ENCODE data around the gene EHBP1L1. TPM values are rescaled to one million over a fixed set of nuclear protein-coding genes. Genes with fewer than 3 reads are reported as not detected.

Gene EHBP1L1
- total RNA-seq, 1 experiment from 2014 or later, result 8.7 TPM

GRCh38 chr11:65574109-65574810 is 1.6 kb upstream of the EHBP1L1 start:
- DNase-seq (ENCODE audit: low spot score), result peak; percentile 70
- in situ Hi-C loops (cut with HindIII; ENCODE audit: low sequenced_read_pairs), result no loop called here

GRCh38 chr11:65574811-65575567 is 864 bp upstream of the EHBP1L1 start:
- in situ Hi-C loops (cut with HindIII; ENCODE audit: low sequenced_read_pairs), result no loop called here
- peak; percentile 89 for DNase-seq (ENCODE audit: low spot score)

GRCh38 chr11:65576232-65576866 is 496 bp downstream of the EHBP1L1 start:
- DNase-seq (ENCODE audit: low spot score), result no peak
- in situ Hi-C loops (cut with HindIII; ENCODE audit: low sequenced_read_pairs), result no loop called here

GRCh38 chr11:65576867-65577755 is 1.3 kb downstream of the EHBP1L1 start:
- in situ Hi-C loops (cut with HindIII; ENCODE audit: low sequenced_read_pairs), result no loop called here
- DNase-seq (ENCODE audit: low spot score), result no peak

- DNase-seq (ENCODE audit: low spot score), result no peak
- in situ Hi-C loops (cut with HindIII; ENCODE audit: low sequenced_read_pairs), result no loop called here
Measured at GRCh38 chr11:65577756-65578109, 1.9 kb downstream of the EHBP1L1 start.

GRCh38 chr11:65578134-65578533 is 2.3 kb downstream of the EHBP1L1 start:
- DNase-seq (ENCODE audit: low spot score), result no peak
- in situ Hi-C loops (cut with HindIII; ENCODE audit: low sequenced_read_pairs), result no loop called here

GRCh38 chr11:65578667-65579066 is 2.8 kb downstream of the EHBP1L1 start:
- in situ Hi-C loops (cut with HindIII; ENCODE audit: low sequenced_read_pairs), result no loop called here

GRCh38 chr11:65579291-65579690 is 3.4 kb downstream of the EHBP1L1 start:
- DNase-seq (ENCODE audit: low spot score), result no peak
- in situ Hi-C loops (cut with HindIII; ENCODE audit: low sequenced_read_pairs), result no loop called here

More at GRCh38 chr11:65578667-65579066, 2.8 kb downstream of the EHBP1L1 start:
- no peak for DNase-seq (ENCODE audit: low spot score)

GRCh38 chr11:65580031-65580692 is 4.3 kb downstream of the EHBP1L1 start:
- in situ Hi-C loops (cut with HindIII; ENCODE audit: low sequenced_read_pairs), result no loop called here
- no peak for DNase-seq (ENCODE audit: low spot score)

- in situ Hi-C loops (cut with HindIII; ENCODE audit: low sequenced_read_pairs), result no loop called here
- DNase-seq (ENCODE audit: low spot score), result no peak
Measured at GRCh38 chr11:65580756-65581155, 4.9 kb downstream of the EHBP1L1 start.

- in situ Hi-C loops (cut with HindIII; ENCODE audit: low sequenced_read_pairs), result no loop called here
- DNase-seq (ENCODE audit: low spot score), result no peak
Measured at GRCh38 chr11:65581928-65582327, 6.1 kb downstream of the EHBP1L1 start.

GRCh38 chr11:65583589-65583988 is 7.7 kb downstream of the EHBP1L1 start:
- in situ Hi-C loops (cut with HindIII; ENCODE audit: low sequenced_read_pairs), result no loop called here

GRCh38 chr11:65584106-65584505 is 8.3 kb downstream of the EHBP1L1 start:
- DNase-seq (ENCODE audit: low spot score), result no peak
- in situ Hi-C loops (cut with HindIII; ENCODE audit: low sequenced_read_pairs), result no loop called here

More at GRCh38 chr11:65583589-65583988, 7.7 kb downstream of the EHBP1L1 start:
- no peak for DNase-seq (ENCODE audit: low spot score)

GRCh38 chr11:65584723-65585171 is 8.9 kb downstream of the EHBP1L1 start:
- DNase-seq (ENCODE audit: low spot score), result peak; percentile 69
- in situ Hi-C loops (cut with HindIII; ENCODE audit: low sequenced_read_pairs), result no loop called here

GRCh38 chr11:65585396-65586246 is 9.8 kb downstream of the EHBP1L1 start:
- in situ Hi-C loops (cut with HindIII; ENCODE audit: low sequenced_read_pairs), result no loop called here

GRCh38 chr11:65586247-65586630 is 10.4 kb downstream of the EHBP1L1 start:
- in situ Hi-C loops (cut with HindIII; ENCODE audit: low sequenced_read_pairs), result no loop called here
- no peak for DNase-seq (ENCODE audit: low spot score)

More at GRCh38 chr11:65585396-65586246, 9.8 kb downstream of the EHBP1L1 start:
- no peak for DNase-seq (ENCODE audit: low spot score)

- in situ Hi-C loops (cut with HindIII; ENCODE audit: low sequenced_read_pairs), result no loop called here
- peak; percentile 71 for DNase-seq (ENCODE audit: low spot score)
Measured at GRCh38 chr11:65586676-65587075, 10.8 kb downstream of the EHBP1L1 start.
